ENCODE data around the gene RAB39A.
A peak's percentile ranks its signal among the peaks of the same experiment; 100 is the strongest.
"Not testable (repeated sequence)": the region's sequence is repeated elsewhere in the genome, so short reads cannot be mapped to it uniquely, and the experiment has no call there.

The RAB39A gene, protein sequence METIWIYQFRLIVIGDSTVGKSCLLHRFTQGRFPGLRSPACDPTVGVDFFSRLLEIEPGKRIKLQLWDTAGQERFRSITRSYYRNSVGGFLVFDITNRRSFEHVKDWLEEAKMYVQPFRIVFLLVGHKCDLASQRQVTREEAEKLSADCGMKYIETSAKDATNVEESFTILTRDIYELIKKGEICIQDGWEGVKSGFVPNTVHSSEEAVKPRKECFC

GRCh38 chr11:107928046-107928766, at the start of gene RAB39A:
TSS of gene RAB39A (plus strand) at chr11:107928448. CDS start at chr11:107928569, 121 bp downstream.
- peak; percentile 75 to 94 for DNase-seq

DNA sequence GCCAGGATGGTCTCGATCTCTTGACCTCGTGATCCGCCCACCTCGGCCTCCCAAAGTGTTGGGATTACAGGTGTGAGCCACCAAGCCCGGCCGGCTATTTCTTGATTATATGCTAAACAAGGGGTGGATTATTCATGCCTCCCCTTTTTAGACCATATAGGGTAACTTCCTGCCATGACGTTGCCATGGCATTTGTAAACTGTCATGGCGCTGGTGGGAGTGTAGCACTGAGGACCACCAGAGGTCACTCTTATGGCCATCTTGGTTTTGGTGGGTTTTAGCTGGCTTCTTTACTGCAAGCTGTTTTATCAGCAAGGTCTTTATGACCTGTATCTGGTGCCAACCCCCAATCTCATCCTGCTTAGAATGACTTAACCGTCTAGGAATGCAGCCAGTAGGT, 46.8 kb upstream of the RAB39A start:
- not testable (repeated sequence) for DNase-seq

DNA sequence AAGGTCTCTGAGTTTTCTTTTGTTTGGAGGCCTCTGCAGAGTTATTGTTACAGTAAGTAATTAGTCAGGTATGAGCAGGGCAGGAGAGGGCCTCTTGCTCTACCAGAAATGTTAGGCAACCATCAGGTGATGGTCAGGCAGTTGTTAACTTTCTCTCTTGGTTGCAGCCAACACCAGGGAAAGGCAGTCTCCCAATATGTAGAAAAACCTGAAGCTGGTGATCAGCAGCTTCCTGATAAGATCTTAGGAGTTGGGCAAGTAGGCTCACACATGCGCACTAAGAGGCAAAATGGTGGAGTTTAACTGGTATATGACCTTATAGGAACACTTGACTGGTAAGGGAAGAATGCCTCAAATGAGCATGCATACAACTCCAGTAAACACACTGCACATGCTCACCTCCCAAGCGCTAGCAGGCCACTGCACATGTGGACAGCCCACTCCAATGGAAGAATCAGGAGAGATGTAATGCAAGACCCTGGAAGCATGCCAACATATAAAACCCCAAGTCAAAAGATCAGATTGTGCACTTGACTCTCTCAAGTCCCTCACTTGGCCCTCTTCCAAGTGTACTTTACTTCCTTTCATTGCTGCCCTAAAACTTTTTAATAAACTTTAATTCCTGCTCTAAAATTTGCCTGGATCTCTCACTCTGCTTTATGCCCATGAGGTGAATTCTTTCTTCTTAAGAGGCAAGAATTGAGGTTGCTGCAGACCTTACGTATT, 46.0 kb upstream of the RAB39A start:
- DNase-seq = no peak

- no peak for DNase-seq
These were observed 30.0 kb upstream of the RAB39A start for GRCh38 chr11:107898270-107898669.

DNA sequence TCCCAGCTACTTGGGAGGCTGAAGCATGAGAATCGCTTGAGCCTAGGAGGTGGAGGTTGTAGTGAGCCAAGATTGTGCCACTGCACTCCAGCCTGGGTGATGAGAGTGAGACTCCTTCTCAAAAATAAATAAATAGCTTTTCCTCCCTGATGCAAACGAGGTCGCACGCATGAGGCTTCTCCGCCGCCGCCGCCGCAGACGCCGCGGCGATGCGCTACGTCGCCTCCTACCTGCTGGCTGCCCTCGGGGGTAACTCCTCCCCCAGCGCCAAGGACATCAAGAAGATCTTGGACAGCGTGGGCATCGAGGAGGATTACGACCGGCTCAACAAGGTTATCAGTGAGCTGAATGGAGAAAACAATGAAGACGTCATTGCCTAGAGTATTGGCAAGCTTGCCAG, 20.0 kb upstream of the RAB39A start:
- no peak for DNase-seq

GRCh38 chr11:107912415-107912814, 15.8 kb upstream of the RAB39A start:
- DNase-seq = not testable (repeated sequence)

- no peak for DNase-seq
These were observed 13.0 kb upstream of the RAB39A start for GRCh38 chr11:107915229-107915628.

DNA sequence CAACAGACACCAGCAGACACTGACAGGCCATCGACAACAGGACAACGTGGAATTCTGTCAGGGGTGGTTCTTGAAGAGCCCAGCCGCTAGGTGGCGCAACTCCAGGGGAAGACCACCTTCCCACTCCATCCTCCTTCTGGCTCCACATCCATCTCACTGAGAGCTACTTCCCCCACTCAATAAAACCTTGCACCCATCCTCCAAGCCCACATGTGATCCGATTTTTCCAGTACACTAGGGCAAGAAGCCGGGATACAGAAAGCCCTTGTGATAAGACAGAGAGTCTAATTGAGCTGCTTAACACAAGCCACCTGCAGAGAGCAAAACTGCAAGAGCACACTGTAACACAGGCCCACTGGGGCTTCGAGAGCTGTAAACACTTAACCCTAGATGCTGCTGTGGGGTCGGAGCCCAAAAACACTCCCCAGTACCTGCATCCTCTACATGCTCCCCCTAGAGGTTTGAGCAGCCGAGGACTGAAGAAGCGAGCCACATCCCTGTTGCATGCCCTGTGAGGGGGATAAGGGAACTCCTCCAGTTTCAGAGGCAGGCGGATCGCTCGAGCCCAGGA, 11.5 kb upstream of the RAB39A start:
- DNase-seq = peak in 1 of 2 experiments; percentile 35

- DNase-seq = no peak
These were observed 6.3 kb upstream of the RAB39A start for GRCh38 chr11:107921997-107922396.

GRCh38 chr11:107923519-107923918, 4.7 kb upstream of the RAB39A start:
- DNase-seq = not testable (repeated sequence)

GRCh38 chr11:107924306-107924705, 3.9 kb upstream of the RAB39A start:
- DNase-seq = no peak

DNA sequence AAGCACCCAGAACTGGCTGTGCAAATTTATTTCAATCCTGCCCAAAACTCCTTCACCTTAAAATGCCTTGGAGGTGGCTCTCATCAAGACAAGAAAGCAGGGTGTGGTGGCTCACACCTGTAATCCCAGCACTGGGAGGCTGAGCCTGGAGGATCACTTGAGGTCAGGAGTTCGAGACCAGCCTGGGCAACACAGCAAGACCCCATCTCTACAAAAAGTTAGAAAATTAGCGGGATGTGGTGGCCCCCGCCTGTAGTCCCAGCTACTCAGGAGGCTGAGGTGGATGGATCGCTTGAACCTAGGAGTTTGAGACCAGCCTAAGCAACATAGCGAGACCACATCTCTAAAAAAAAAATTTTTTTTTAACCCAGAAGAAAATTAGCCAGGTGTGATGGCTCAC, 689 bp upstream of the RAB39A start:
- DNase-seq = no peak

GRCh38 chr11:107928767-107929507, 689 bp downstream of the RAB39A start:
- no peak for DNase-seq

- no peak for DNase-seq
These were observed 1.5 kb downstream of the RAB39A start for GRCh38 chr11:107929611-107930200.

- DNase-seq = no peak
These were observed 3.0 kb downstream of the RAB39A start for GRCh38 chr11:107931206-107931605.

DNA sequence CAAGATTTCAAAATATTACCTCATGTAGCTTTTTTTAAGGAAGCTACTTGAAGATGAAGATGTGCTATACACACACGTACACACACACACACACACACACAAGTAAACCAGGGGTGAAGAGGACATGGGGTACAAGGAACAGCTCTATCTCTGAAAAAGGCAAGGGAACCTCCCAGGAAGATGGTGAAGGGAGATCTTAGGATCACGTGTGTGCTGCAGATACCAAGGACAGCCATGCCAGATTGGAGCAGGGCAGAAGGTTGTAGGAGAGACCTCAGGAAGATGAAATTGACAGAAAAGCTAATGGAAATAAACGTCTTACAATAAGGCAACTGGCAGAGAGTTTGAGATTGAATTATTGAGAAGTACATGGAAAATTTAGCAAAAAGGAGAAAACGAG, 19.7 kb downstream of the RAB39A start:
- DNase-seq = no peak

GRCh38 chr11:107948328-107948727, 20.1 kb downstream of the RAB39A start:
- not testable (repeated sequence) for DNase-seq

- no peak for DNase-seq
These were observed 22.9 kb downstream of the RAB39A start for GRCh38 chr11:107951155-107951554.

- no peak for DNase-seq
These were observed 25.2 kb downstream of the RAB39A start for GRCh38 chr11:107953446-107953845.

- DNase-seq = no peak
These were observed 28.3 kb downstream of the RAB39A start for GRCh38 chr11:107956543-107956942.

DNA sequence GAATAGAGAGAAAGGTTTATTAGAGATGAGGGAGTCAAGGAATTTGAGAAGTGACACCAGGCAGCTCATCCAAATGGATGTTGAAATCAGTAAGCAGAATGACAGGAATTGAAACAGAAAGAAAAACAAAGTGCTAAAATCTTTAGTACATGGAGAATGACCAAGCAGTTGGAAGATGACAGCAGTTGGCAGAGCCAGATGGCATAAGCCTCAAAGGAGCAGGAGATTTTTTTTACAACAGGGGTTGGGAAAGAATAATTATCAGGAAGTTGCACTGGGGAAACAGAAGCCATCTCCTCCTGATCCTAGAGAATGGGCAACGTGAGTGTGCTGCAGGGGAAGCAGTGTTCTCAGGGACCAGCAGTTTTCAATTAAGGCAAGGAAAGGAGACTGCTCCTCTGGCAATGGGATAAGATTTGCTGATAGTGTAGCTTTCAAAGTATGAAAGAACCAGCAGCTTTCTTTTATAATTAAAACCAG, 28.9 kb downstream of the RAB39A start:
- DNase-seq = no peak

DNA sequence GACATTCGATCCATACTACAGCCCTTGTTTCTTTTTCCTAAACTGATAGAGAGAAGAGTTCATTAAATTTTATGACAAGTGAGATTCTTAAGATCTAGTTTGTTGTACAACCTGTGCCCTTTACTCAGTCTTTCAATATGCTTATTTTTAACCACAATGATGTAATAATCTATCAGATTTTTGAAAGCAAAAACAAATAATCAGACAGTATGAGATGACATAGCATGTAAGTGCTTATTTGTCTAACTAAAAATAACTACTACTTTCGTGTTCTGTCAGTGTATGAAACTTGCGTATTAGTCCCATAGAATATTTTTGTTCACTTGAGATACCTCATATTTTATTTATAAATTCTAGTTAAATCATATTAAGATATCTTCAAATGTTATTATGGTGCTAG, 33.2 kb downstream of the RAB39A start:
- no peak for DNase-seq
